ENCODE data around the gene ZNF784.

- TF ChIP-seq CTCF (IDR thresholded peaks at IDR 0.05) (no peak), POLR2AphosphoS5 (IDR thresholded peaks at IDR 0.05) (no peak), POLR2A (IDR thresholded peaks at IDR 0.05) (no peak)
These were observed 22.0 kb downstream of the ZNF784 start for GRCh38 chr19:55602104-55603001.
